Measurements from ENCODE around the gene SNW1. TPM values are rescaled to one million over a fixed set of nuclear protein-coding genes. Genes with fewer than 3 reads are reported as not detected.

SNW1 gene
- total RNA-seq, 3 donors from 2014 or later = 58.5 to 63.3 (median 62.7) TPM

GRCh38 chr14:77674931-77675330 is 86.0 kb downstream of the SNW1 start:
- intact Hi-C loops (cut with DNase I, micrococcal nuclease) = no loop called here
- TF ChIP-seq CTCF (IDR thresholded peaks at IDR 0.05) = no peak
- peak; percentile 72 to 78 (median 72) for DNase-seq
- Histone ChIP-seq H3K4me3 (no peak overlapping the region), H3K4me1 (ENCODE audit: low read depth) (no peaks in the 10 kb centered on the region), H3K9me3 (no peaks in the 10 kb centered on the region), H3K36me3 (ENCODE audit: low read depth) (peaks cover 6% of the 10 kb centered on the region)
- peak; percentile 98 for ATAC-seq

GRCh38 chr14:77673193-77673592 is 87.8 kb downstream of the SNW1 start:
- DNase-seq = no peak
- Histone ChIP-seq H3K4me3 (no peak overlapping the region), H3K36me3 (ENCODE audit: low read depth) (peaks cover 6% of the 10 kb centered on the region), H3K9me3 (no peaks in the 10 kb centered on the region), H3K4me1 (ENCODE audit: low read depth) (no peaks in the 10 kb centered on the region)
- intact Hi-C loops (cut with DNase I, micrococcal nuclease) = no loop called here
- no peak for ATAC-seq
- no peak for TF ChIP-seq CTCF (IDR thresholded peaks at IDR 0.05)

Other genes with a start within 250 kb of the SNW1 start
- gene SPTLC2, start 144.5 kb downstream of the SNW1 start, total RNA-seq = 10 to 100 TPM; 43.2 to 67.1 (median 58.6) TPM
- gene ALKBH1, start 53.1 kb downstream of the SNW1 start, total RNA-seq = 10 to 100 TPM in 2 of 3 donors, 1 to 10 TPM in 1; 8.8 to 12.9 (median 11.3) TPM
- 100 to 1,000 TPM in 2 of 3 donors, 10 to 100 TPM in 1; 83.8 to 133 (median 101) TPM for gene SLIRP, start 53.1 kb downstream of the SNW1 start, total RNA-seq
- 10 to 100 TPM in 2 of 3 donors, 1 to 10 TPM in 1; 9.1 to 15.4 (median 13.6) TPM for gene ADCK1, start 39.0 kb upstream of the SNW1 start, total RNA-seq